Activated CD8-positive, alpha-beta memory T cell treated with anti-CD3 and anti-CD28 coated beads, Interleukin-2, amount 50 U/mL, for 48 hours (primary cell): ENCODE results near the gene ANGPT4.

Experiments used
- DNase-seq: peaks from one replicate; pipeline ENCODE4 v3.0.0-alpha.2; 2020

Gene ANGPT4

DNA sequence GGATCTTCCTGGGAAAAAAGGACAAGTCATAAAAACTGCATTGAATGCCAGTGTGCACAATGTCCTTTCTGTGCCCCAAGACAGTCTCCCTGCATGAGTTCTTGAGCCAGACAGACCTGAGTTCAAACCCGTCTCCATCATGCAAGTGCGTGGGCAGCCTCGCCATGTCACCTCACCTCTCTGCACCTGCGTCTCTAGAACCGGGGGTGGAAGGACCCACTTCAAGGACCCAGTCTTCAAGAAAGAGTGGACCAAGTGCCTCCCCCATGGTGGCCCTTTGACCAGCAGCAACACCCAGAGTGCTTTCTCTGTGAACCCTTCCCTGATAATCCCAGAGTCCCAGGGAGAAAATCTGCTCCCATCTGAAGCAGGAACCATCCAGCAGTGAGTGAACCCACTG lies 23.5 kb upstream of the ANGPT4 start:
- peak; percentile 38 for DNase-seq

DNA sequence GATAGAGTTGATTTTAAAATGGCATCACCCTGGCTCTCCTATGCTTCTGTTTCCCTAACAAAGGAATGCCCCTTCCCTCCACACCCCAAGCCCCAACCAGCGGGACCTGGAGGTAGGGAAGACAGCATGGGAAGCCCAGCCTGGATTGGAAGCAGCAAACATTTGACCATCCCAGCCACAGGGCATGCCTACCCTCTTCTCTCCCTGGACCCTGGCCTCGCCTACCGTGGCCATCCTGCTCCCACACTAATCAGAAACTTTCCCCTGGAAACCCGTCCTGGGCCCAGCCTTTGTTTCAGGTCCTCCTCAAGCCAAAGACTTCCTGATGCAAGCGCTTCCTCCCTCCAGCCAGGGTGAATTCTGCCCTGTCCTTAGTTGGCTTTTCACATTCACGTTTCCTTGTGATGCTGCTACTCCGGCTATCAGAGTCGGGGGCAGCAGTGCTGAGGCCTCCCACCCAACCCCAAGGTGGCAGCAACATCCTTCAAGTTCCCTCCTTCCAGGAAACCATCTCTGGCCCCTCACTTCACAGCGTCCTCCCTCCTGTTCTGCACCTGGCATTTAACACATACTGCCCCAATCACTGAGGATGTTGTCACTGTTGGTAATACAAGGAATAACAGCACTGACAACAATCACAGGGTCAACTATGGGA lies 18.2 kb upstream of the ANGPT4 start:
- DNase-seq, result no peak

DNA sequence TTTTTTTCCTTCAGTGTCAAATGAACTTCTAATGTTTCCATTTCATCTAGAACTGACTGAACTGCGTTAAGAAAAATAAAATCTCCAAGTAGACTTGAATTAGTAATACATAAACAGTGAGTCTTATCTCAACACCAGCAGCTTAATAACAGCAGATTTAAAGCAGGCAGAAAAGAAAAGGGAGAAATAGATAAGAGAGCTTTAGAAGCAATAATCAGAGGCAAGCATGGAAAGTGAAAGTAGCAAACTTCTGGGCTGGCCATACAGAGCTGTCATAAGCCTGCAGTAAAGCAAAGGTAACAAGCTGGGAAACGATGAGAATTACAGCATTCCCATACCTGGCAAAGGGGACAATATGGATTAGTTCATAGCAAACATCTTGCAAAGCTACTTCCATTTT lies 16.9 kb upstream of the ANGPT4 start:
- DNase-seq, result no peak

DNA sequence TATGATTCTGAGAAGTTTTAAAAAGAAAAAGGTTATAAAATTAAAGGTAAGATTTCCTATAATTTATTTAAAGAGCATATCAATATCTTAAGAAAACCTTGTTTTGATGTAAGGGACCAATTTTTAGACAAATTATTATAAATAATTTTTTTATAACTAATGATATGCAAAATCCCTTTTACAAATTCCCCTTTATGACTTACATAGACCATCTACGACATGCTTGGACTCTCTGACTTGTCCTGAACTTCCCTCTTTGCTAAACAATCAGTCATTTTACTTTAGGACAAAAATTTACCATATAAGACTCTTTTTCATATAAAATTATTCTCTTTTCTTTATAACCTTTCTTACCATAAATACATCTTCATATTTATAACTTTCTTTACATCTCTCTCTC lies 15.3 kb upstream of the ANGPT4 start:
- DNase-seq, result no peak

DNA sequence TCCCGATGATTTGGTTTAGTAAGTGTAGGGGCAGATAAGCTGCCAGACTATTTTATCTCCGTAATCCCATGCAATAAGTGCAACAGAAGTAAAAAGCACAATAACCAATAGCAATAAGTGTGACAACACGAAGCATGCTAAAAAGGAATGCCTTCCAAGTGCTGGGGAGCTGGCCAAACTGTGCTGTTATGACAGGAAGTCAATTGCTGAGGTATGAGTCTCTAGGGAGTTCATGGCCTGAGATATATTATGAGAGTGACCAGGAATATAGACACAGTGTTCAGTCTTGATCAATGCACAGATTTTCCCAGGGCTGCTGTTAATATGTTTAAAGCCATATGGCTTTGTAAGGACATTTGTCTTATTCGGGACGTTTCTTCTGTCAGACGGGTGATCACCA lies 10.5 kb upstream of the ANGPT4 start:
- DNase-seq, result no peak

DNA sequence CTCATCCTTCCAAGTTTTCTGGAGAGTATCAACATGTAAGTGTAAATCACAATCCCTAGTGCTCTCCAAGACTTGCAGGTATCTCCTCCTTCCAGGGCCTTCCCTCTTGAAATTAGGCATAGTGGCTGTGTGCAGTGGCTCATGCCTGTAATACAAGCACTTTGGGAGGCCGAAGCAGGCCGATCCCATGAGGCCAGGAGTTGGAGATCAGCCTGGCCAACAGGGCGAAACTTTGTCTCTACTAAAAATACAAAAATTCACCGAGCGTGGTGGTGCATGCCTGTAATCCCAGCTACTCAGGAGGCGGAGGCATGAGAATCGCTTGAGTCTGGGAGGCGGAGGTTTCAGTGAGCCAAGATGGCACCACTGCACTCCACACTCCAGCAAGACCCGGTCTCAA lies 9.4 kb upstream of the ANGPT4 start:
- DNase-seq, result no peak

DNA sequence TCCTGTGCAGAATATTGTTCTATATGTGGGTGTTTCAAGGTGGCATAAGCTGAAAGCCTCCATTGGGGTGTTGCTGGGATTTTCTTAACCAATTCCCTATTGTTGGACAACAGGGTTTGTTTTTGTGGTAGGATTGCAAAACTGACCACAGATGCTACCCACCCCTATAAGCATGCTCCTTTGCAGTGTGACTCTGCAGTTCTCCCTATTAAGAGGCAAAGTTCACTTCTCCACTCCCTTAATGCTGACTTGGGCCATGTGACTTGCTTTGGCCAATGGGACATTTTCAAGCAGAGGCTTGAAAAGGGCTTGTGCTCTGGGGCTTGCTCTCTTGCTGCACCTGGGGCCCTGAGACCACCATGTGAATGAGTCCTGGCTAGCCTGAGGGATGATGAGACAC lies 8.5 kb upstream of the ANGPT4 start:
- no peak for DNase-seq

DNA sequence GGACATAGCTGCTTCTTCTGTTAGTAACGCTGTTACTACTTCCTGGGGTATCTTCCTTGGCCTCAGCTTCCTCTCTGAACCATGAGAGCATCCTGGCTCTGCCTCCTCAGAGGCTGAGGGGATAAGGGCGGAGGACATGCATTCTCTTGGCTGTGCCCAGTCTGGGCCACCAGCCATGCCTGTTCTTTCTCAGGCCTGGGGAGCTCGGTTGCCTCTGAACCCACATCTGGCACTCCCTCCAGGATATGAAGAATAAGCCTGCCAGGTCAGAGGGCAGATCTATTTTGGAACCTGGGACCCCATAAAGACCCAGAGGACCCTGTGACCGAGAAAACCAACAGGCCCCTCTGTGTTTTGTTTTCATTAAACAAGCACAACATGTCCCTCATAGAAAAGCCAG lies 6.6 kb upstream of the ANGPT4 start:
- no peak for DNase-seq

DNA sequence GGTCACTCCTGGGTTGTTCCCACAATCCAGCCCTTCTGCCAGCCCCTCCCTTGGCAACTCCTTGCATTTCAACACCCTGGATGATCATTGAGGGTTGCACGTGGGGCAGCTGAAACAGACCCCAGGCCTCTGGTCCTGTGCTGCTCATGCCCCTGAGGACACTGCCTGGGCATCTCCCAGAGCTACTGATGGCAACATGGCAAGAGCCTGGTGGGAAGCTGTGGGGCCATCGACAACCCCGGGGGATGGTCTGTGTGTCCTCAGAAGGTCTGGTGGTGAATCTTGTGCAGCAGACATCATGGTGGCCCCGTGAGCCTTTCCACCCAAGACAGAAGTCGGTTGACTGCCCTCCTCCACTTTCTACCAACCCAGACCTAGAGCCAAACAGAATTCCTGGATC lies 4.9 kb upstream of the ANGPT4 start:
- no peak for DNase-seq

DNA sequence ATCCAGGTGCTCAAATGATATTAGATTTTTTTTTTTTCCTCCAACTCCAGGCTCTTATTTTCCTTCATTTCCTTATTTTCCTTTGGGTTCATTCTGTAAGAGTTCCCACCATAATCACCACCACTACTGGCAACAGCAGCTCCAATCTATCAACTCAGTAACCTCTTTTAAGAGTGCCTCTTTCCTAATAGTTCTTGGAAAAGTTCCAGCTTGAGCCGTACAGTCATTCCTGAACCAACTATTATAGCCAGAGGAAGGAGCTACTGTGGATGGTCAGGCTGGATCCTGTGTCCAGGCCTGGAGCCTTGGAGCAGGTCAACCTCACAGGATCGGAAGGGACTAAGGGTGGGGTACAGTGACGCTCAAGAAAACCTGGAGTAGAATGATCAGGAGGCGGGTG lies 4.2 kb upstream of the ANGPT4 start:
- no peak for DNase-seq

DNA sequence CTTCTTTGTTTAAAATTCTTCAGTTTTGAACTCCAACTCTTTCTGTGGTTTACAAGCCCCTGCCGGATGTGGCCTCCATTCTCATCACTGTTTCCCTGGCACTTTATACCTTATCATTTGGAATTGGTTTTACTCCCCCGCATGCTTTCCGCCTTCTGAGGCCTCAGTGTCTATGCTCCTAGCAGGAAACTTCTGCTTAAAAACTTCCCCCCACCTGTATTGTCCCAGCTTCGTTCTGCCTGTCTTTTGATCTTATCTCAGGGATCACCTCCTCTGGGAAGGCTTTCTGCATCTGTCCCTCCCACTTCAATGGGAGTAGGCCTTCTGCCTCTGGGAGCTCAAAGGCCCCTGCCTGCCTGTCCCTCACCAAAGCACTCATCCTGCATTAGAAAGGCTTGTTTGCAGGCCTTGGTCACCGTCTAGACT lies 3.4 kb upstream of the ANGPT4 start:
- no peak for DNase-seq

DNA sequence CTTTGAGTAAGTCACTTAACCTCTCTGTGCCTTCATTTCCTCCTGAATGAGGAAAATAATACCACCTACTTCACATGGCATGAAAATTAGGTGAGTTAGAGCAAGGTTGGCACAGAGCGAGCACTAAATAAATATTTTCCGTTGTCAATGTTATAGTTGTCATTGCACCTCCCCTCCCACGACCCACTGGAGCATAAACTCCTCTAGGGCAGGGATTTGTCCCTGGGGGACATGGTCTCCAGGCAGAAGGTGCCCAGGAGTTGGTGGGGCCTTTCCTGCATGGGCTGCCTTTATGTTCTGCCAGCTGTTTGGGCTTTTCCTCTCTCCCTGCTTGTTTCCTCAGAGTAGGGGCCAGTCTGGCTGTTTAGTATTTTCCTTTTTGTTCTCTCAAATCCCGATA lies 1.3 kb upstream of the ANGPT4 start:
- no peak for DNase-seq

DNA sequence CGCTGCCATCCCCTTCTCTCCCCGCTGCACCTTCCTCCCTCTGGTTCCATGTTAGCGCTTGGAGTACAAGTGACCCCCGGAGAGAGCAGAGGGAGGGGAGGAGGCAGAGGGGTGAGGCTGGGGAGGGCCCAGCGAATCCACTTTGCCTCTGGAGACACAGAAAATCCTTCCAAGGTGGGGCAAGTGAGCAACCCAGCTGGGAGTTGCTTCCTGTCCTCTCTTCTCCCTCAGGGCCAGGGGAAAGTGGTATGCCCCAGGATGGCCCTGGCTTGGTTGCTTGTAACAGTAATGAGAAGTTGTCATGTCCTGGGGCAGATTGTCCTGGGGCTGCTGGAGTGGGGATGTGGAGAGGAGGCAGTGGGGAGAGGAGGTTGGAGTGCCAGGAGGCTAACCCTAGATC lies 691 bp upstream of the ANGPT4 start:
- no peak for DNase-seq

DNA sequence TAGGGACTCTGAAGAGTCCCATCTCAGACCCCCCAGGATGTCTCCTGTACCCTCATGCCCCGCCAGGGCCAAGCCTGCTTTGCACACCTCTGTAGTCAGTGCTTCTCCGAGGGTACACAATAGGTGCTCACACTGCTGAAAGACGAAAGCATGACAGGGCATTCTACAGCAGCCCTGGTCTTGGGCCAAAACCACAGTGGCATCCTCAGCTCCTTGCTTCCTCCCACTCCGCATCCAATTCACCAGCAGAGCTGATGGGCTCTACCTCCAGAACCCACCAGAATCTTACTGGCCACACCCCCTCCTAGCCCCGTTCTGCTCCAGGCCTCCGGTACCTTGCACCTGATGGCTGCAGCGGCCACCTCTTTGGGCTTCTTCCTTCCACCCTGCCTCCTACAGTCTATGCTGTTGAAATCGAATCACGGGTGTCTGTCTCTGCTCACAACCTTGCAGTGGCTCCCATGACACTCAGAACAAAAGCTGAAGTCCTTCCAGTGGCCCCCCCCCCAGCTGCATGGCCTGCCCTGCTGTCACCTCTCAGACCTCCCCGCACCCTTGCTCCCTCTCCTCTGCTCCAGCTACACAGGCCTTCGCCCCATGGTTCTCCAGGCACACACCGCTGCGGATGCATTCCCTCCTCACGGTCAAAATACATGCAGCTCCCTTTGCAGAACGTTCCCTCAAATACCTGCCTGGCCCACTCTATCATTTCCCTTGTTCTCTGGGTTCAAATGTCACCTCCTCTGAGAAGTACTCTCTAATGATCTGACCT lies 1.2 kb downstream of the ANGPT4 start:
- DNase-seq, result no peak

DNA sequence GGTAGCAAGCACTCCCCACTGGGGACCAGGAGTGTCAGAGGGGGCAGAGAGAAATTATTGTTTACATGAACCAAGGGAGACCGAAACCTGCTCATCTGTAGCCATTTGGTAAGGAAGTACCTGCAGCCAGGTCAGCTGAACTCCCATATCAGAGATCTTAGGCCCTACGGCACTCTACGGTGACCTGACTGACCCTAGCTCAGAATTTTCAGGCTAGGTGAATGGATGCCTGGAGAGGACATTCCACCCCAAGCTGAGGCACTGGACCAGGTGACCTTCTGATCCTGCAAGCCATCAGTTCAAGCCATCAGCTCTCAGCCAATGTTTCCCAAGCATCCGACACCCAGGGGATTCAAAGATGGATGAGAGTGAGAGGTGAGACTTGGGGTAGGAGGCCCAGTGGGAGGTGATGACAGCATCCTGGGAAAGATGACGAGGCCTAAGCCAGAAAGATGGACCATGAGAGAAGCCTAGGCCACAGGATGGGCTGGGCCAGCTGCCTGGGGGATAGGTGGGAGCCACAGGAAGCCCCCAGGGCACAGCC lies 2.8 kb downstream of the ANGPT4 start:
- no peak for DNase-seq

DNA sequence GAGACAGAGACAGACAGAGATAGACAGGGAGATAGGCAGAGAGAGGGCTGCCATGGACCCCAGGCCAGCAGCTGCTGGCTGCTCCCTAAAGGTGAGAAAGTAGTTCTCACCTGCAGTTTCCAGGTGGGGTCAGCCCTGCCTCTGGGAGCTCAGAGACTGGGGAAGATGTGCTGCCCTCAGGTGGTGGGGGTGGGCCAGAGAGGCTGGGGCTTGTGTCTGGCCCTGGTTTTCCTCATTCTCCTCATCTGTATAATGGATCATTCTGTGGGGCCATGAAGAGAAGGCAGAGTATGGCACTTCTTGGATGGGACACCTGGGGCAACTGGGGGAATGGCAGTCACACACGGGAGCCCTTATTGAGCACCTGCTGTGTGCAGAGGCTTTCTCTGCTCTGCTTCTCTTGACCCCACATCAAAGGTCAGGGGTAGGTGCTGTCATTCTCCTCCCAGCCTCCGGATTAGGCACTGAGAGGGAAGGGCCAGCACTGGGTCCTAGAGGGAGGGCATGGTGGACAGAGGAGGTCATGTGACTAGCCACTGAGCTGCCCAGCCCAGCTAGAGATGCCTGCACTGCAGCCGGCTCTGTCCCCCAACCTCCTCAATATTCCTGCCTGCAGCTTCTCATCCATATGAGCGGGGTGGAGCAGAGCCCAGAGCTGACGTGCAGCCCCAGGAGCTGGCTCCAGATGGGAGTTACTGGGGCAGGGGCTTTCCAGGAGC lies 4.1 kb downstream of the ANGPT4 start:
- no peak for DNase-seq

DNA sequence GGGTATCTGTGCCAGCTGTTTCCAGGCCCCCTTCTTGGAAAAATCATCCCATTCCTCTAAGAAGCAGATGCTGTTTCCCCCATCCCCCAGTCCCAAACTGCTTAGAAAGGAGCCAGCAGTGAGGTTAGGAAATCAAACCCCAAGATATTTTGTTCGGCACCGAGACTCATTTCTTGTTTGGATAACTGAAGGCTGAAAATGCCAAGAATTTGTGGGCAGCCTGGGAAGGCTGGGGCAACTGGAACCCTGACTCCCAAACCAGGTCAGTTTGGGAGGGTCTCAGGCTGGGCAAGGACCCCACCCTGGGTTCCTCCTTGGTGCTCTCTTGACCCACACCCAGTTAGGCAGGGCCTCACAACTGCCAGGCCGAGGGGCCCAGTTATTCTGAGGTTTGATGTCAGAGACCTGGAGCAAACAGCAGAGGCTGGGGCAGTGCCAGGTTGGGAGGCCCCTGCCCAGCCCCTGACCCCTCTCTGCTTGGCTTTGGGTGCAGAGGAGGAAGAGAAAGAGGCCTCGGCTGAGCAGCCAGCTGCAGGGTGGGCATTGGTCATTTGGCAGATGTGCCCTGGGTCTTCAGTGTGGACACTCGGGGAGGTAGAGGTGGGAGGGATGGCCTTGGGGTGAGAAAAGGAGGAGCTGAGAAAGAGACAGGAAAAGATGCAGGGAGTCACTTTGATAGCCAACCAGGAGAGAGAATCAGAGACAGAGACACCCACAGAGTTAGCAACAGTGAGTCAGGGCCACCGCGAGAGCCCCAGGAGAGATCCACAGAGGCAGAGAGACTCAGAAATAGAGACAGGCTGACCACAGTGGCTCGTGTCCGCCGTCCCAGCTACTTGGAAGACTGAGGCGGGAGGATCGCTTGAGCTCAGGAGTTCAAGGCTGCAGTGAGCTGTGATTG lies 5.0 kb downstream of the ANGPT4 start:
- DNase-seq, result no peak

DNA sequence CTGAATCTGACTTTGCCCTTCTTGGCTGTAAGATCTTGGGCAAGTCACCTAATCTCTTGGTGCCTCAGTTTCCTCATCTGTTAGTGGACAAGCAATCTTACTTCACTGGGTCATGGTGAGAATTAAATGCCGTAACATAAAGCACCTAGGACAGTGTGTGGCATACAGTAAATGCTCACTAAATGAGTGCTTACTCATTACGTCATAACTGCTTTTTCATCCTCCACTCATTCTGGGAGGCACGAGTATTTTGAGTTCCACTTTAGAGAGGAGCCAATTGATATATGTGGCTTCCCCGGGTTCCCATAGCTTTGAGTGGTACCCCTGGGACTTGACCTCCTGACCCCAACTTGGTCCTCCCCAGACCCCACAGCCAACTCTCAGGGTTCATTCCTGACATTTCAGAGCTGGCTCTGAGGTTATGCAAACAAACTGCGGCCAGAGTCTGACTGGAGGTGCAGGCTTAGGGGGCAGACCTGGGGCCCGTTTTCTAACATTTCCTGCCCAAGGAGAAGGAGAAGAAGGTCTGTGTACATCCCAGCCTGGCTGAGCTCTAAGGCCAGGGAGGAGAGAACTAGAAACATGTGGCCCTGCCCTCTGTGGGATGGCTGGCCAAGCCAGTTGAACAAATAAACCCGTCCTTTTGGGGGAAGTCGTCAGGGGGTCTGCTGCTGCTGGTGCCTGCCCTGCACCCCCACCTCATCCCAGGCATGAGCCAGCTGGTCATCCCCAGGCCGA lies 5.8 kb downstream of the ANGPT4 start:
- no peak for DNase-seq

DNA sequence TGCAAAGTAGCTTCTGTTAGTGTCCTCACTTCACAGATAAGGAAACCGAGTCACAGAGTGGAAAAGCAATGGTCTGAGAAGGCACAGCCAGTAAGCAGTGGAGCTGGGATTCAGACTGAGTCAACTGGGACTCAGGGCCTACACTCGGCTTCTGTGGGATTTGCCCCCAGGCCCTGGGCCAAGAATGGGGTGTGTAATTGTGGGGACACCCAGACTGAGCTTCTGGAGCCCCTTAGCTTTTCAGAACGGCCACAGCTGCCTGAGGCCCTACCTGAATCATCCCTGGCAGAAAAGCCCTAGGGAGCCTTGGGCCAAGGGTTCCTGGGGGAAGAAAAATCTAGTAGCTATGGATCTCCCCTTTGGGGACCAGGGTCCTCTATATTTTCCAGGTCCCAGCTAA lies 6.5 kb downstream of the ANGPT4 start:
- DNase-seq, result no peak

DNA sequence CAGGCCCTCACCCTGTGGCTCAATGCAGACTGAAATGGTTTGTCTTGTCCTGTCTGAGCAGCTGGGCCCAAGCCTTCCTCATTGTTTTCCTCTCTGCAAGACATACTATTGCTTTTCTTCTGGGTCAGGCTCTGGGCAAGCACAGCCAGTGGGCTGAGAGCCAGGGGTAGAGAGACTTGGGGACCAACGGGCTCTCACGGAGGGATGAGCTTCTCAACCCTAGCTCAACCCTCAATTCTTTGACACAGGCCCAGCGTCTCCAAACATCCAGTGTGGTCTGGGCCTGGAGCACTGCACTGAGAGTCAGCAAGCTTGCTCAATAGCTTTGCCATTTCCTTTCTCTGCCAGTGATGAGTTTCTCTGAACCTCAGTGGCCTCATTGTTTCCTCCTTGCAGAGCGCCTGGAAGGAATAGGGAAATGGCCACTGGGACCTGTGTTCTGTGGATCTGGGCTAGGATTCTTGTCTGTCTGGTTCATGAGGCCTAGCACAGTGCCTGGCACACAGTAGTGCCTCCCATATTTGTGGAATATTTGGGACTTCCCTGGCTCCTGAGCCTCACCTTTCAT lies 9.3 kb downstream of the ANGPT4 start:
- DNase-seq, result no peak

DNA sequence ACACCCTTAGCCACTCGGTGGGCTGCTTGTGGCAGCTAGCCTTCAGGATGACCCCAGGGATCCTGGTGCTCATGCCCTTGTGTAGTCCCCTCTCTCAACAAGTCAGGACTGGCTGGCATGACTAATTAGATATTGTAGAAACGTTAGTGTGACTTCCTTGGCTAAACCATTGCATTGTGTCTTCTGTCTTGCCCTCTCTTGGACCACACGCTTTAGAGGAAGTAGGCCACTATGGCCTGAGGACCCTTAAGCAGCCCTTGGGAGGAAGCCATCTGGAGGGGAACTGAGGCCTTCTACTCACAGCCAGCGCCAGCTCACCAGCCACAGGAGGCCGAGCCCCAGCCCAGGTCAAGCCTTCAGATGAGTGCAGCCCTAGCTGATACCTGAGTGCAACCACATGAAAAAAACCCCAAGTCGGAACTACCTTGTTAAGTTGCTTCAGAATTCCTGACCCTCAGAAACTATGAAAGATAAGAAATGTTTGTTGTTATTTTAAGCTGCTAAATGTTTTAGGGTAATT lies 10.1 kb downstream of the ANGPT4 start:
- no peak for DNase-seq
